Activated T-cell treated with anti-CD3 and anti-CD28 coated beads, Interleukin-2, amount 50 U/mL, for 24 hours (primary cell): ENCODE measurements around the gene PSME2.

ENCODE experiments used
- DNase-seq: peaks from one replicate; pipeline ENCODE4 v3.0.0-alpha.2; 2020
- H3K27ac Mint-ChIP-seq: 2 replicates; pipeline ENCODE4 v1.8.0; 2020; ENCODE audit warnings: mild to moderate bottlenecking, mixed read lengths
- H3K27me3 Mint-ChIP-seq: 2 replicates; pipeline ENCODE4 v1.8.0; 2020; ENCODE audit warnings: mixed read lengths
- H3K36me3 Mint-ChIP-seq: 2 replicates; pipeline ENCODE4 v1.8.0; 2020; ENCODE audit warnings: low read depth, mixed read lengths
- H3K4me1 Mint-ChIP-seq: 2 replicates; pipeline ENCODE4 v1.8.0; 2020; ENCODE audit warnings: low read depth, mixed read lengths
- H3K4me3 Mint-ChIP-seq: 2 replicates; pipeline ENCODE4 v1.8.0; 2020; ENCODE audit warnings: mild to moderate bottlenecking, moderate library complexity, mixed read lengths
- H3K9me3 Mint-ChIP-seq: 2 replicates; pipeline ENCODE4 v1.8.0; 2020; ENCODE audit warnings: mixed read lengths

PSME2 gene

DNA sequence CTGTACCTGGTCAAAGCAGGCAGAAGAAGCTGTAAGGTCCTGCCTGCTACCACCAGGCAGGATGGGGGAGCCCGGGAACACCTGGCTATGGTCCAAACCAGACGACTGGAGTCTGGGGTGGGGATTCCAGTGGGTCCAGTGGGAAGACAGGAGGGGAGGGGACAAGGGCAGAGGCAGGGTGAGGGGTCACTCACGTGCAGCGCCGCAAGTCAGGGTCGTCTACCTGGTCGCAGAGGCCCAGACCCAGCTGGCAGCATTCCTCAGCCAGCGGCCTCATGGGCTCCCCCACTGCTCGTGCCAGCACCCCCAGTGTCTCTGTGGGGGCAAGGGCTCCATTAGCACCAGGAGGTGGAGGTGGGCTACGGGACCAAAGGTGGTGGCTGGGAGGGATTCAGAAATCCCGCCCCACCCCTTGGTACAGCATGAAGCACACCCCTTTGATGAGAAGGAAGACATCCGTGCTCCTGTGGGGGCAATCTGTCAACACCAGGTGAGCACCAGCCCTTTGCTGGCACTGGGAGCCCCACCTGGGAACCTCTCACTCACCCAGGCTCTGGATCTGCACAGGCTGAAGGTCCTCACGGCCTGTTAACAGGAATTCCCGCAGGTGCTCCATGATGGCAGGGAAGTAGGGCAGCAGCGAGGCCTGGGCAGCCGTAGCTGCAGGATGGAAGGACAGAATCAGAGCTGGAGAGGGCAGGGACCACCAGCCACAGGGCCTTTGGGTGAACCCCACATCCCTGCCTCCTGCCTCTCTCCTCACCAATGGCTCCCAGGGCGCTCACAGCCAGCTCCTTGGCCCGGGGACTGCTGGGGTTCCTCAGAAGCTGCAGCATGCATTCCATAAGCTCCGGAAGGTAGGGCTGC lies 37.9 kb upstream of the PSME2 start:
- no peak overlapping the region for H3K27ac Mint-ChIP-seq

DNA sequence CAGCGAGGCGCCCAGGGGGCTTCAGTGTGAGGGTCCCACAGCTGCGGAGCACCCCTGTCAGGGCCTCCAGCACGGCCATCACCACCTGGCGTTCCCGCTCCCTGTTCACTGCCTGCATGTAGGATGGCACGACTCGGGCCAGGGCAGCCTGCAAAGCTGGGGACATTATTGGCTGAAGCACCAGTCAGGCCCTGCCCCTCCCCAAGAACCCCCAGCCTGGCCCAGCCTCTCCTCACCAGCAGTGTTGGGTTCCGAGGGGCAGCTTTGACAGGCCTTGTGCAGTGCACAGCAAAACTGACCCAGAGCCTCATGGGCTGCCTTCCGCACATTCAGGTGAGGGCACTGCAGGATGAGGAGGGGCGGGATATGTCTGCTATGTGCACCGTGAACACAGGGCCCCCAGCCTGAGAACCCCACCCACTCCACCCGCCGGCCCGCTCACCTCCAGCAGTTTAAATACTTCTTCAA lies 36.6 kb upstream of the PSME2 start:
- H3K36me3 Mint-ChIP-seq: peaks cover 98% of the 10 kb centered on the region
- H3K4me3 Mint-ChIP-seq: no peak overlapping the region
- no peak for DNase-seq
- H3K9me3 Mint-ChIP-seq: no peaks in the 10 kb centered on the region
- H3K27me3 Mint-ChIP-seq: no peaks in the 10 kb centered on the region
- no peak overlapping the region for H3K27ac Mint-ChIP-seq
- H3K4me1 Mint-ChIP-seq: peaks cover 26% of the 10 kb centered on the region

More for the DNA sequence above, 37.9 kb upstream of the PSME2 start:
- H3K4me1 Mint-ChIP-seq: peaks cover 29% of the 10 kb centered on the region
- no peaks in the 10 kb centered on the region for H3K27me3 Mint-ChIP-seq
- no peaks in the 10 kb centered on the region for H3K9me3 Mint-ChIP-seq
- H3K4me3 Mint-ChIP-seq: no peak overlapping the region
- peaks cover 95% of the 10 kb centered on the region for H3K36me3 Mint-ChIP-seq
- no peak for DNase-seq

DNA sequence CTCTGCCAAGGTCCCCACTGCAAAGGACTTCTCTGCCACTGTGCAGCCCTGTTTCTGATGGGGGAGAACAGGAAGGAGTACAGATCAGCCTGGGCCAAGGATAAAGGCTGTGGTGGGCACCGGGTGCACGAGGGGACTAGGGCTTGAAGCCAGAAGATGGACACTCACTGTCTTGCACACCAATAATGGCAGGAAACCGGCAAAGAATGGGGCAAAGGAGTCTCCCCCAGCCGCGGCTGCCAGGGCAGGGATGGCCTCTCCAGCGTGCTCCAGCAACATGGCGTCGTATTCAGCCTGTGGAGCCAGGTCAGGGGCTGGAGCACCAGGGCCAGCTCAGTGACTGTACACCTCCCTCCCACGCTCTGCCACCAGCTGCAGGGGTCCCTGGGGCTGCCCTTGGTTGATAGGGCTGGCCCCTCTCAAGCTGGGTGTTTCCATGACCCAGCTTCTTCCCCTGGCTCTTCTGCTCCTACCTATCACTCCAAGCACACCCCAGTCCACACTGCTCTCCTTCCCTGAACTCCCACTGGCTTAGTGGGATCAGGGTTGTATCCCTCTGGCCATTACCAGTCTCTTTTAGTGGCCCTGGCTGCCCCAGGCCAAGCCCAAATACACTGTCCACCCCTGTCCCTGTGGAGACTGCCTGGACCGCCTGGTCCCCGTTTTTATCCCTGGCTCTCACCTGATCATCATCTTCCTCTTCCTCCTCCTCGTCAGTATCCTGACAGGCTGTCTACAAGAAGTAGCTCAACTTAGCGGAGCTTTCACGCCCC lies 35.9 kb upstream of the PSME2 start:
- H3K27ac Mint-ChIP-seq: peak overlapping the region; percentile 53
- no peaks in the 10 kb centered on the region for H3K27me3 Mint-ChIP-seq
- DNase-seq: no peak
- H3K36me3 Mint-ChIP-seq: peaks cover 99% of the 10 kb centered on the region
- H3K4me1 Mint-ChIP-seq: peaks cover 18% of the 10 kb centered on the region
- H3K4me3 Mint-ChIP-seq: no peak overlapping the region
- no peaks in the 10 kb centered on the region for H3K9me3 Mint-ChIP-seq

DNA sequence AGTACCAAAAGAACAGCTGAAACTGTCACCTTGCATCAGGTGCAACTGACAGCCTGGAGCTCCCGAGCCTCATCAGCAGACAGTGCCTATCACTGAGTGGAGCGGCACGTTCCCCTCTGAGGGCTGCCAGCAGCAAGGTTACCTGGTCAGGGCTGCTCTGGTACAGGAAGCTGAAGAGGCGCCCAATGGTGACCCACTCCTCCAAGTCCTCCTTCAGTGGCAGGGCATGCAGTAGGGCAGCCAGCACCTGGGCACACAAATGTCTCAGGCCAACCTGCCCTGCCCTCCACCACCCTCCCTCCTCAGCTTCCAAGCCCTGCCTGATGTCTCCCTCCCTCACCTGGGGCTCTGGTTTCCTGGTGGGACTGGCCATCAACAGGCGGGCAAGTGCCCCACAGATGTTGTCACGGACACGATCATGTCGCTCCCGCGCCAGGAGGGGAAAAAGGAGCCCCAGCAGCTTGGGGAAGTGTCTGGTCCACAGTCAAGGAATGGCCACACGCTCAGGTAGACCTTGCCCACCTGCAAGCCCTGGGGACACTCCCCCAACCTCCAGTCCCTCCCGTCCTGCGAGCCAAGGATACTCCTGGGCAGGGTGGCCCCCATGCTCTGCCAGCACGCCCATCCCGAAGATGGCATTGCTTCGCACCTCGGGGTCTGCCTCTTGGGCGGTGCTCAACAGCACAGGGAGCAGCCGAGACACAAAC lies 35.1 kb upstream of the PSME2 start:
- H3K9me3 Mint-ChIP-seq: no peaks in the 10 kb centered on the region
- no peak overlapping the region for H3K4me3 Mint-ChIP-seq
- peaks cover 98% of the 10 kb centered on the region for H3K36me3 Mint-ChIP-seq
- no peaks in the 10 kb centered on the region for H3K27me3 Mint-ChIP-seq
- no peak for DNase-seq
- peaks cover 12% of the 10 kb centered on the region for H3K4me1 Mint-ChIP-seq
- H3K27ac Mint-ChIP-seq: peak overlapping the region; percentile 53

DNA sequence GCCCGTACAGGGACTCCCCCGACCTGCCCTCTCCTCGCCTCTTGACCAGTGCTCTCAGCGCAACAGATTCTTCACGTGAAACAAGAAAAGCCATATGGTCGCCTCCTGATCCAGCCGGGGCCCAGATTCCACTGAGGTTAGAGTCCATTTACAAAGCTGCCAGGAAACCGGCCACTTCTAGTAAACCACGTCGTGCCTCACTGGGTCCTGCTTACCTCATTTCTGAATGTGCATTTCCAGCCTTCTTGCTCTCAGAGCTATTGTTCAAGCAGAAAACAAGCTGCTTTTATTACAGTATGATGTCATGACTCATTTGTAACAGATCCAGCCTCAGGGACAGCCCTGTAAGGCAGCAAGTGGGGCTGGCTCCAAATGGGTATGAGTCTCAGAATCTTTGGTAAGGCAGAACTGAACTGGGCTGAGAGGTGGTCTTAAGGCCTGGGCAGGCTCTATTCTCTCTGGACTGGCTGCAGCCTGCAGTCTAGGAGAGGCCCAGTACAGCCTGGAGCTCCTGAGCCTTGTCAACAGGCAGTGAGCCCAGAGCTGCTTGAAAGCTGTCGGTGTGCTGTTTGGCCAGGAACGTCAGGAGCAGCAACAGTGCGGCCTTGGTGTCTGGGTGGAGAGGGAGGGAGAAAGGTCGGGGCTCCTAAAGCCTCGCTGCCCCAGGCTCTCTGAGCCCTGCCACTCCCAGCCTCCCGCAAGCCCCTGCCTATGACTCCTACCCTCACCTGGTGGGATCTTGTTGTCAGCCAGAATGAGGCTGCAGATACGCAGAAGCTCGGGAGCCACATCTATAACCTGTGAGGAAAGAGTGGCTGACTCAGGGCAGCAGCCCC lies 33.8 kb upstream of the PSME2 start:
- no peak overlapping the region for H3K4me3 Mint-ChIP-seq
- H3K36me3 Mint-ChIP-seq: peaks cover 92% of the 10 kb centered on the region
- no peaks in the 10 kb centered on the region for H3K9me3 Mint-ChIP-seq
- H3K4me1 Mint-ChIP-seq: peaks cover 4% of the 10 kb centered on the region
- no peaks in the 10 kb centered on the region for H3K27me3 Mint-ChIP-seq
- H3K27ac Mint-ChIP-seq: peak overlapping the region; percentile 76
- DNase-seq: no peak

DNA sequence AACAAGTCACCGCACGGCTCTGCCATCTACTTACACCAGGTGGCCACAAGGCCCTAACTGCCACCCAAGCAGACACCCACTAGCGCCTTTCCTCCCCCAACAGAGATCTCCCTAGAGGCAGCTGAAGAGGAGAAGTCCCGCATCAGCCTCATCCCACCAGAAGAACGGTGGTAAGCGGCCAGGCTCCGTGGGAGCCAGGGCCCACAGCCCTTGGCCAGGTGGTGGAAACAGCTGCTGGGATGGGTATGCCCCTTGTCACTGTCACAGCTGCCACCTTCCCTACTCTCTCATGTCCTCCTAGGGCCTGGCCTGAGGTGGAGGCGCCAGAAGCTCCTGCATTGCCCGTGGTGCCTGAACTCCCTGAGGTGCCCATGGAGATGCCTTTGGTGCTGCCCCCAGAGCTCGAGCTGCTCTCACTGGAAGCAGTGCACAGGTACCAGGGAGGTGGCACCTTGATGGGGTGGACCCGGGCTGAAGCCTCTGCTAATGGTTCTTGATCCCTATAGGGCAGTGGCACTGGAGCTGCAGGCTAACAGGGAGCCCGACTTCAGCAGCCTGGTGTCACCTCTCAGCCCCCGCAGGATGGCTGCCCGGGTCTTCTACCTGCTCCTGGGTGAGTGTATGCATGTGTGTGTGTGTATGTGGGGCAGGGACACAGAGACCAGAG lies 33.0 kb upstream of the PSME2 start:
- Mint-ChIP-seq H3K4me3 (no peak overlapping the region), H3K27me3 (no peaks in the 10 kb centered on the region), H3K9me3 (no peaks in the 10 kb centered on the region), H3K36me3 (peaks cover 91% of the 10 kb centered on the region), H3K27ac (peak overlapping the region; percentile 76), H3K4me1 (peaks cover 3% of the 10 kb centered on the region)
- DNase-seq: peak; percentile 32

DNA sequence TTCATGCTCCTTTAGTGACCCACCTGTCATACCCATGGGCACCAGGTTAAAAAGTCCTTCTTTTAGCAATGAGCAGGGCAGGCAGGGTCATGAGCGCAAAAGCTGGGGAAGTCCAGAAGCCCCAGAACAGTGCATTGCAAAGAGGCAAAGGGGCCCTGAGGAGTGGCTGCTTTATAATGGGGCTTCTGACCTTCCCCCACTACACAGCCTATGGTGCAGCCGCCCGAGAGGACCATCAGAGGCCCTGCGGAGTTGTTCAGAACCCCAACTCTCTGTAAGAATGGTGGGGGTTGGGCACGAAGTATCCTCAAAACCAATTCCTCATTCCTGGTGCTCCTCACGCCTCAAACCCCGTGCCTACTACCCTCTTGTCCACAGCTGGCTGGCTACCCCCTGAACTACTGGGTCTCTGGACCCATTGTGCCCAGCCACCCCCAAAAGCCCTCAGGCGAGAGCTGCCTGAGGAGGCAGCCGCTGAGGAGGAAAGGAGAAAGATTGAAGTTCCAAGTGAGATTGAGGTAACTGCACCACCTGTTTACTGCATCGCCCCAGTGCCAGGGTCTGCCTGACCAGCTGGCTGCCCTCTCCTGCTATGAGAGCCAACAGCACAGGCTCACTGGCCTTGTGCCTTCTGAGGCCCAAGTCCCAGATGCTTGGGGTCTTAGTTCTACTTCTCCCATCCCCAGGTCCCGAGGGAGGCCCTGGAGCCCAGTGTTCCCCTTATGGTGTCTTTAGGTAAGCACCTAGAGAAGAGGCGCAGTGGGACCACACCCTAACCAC lies 32.2 kb upstream of the PSME2 start:
- Mint-ChIP-seq H3K4me1 (peaks cover 3% of the 10 kb centered on the region), H3K9me3 (no peaks in the 10 kb centered on the region), H3K27me3 (no peaks in the 10 kb centered on the region), H3K36me3 (peaks cover 84% of the 10 kb centered on the region), H3K27ac (peak overlapping the region; percentile 76), H3K4me3 (no peak overlapping the region)
- peak; percentile 33 for DNase-seq

DNA sequence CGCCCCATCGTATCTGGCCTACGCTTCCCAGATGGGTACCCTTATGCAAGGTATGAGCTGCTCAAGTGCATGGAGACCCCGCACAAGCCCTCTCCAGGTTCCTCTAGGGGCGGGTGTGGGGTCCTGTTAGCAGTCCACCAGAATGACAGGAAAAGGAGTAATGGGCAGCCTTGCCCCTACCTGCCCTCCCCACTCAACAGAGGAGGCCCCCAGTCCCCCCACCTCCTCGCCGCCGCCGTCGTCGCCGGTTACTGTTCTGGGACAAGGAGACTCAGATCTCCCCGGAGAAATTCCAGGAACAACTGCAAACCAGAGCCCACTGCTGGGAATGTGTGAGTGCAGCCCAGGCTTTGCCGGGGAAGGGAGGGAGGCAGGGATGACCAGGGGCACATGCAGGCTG lies 31.5 kb upstream of the PSME2 start:
- Mint-ChIP-seq H3K27me3 (no peaks in the 10 kb centered on the region), H3K9me3 (no peaks in the 10 kb centered on the region), H3K36me3 (peaks cover 84% of the 10 kb centered on the region), H3K4me1 (peaks cover 3% of the 10 kb centered on the region), H3K27ac (no peak overlapping the region), H3K4me3 (no peak overlapping the region)
- peak; percentile 35 for DNase-seq

DNA sequence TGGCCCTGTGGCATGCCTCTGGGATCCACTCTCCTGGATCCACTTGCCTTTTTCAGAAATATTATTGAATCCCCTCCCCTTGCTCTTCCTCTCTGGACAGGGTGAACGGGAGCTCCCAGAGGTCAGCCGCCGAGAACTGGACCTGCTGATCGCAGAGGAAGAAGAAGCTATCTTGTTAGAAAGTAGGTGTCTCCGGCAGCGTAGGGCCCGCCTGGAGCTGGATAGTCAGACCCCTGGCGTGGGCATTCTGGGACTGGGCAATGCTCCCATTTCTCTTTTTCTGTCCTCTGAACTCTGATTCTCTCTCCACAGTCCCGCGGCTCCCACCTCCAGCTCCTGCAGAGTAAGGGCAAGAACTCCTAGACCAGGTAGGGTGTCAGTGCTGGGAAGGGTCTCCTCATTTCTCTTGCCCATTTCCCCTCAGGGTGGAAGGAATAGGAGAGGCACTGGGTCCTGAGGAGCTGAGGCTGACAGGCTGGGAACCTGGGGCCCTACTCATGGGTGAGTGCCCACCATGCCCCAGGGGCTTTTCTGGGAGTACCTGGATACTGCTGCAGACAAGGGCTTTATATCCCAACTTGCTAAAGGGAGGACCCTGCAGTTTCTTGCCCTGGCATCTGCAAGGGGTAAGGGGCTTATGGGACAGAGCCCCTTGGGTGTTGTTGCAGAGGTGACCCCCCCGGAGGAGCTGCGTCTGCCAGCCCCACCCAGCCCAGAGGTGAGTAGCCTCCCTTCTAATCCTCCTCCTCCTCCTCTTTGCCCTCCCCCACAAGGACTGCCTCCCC lies 30.8 kb upstream of the PSME2 start:
- H3K27me3 Mint-ChIP-seq: no peaks in the 10 kb centered on the region
- no peak for DNase-seq
- H3K36me3 Mint-ChIP-seq: peaks cover 83% of the 10 kb centered on the region
- H3K4me3 Mint-ChIP-seq: no peak overlapping the region
- H3K27ac Mint-ChIP-seq: peak overlapping the region; percentile 35
- no peaks in the 10 kb centered on the region for H3K9me3 Mint-ChIP-seq
- H3K4me1 Mint-ChIP-seq: peaks cover 3% of the 10 kb centered on the region

DNA sequence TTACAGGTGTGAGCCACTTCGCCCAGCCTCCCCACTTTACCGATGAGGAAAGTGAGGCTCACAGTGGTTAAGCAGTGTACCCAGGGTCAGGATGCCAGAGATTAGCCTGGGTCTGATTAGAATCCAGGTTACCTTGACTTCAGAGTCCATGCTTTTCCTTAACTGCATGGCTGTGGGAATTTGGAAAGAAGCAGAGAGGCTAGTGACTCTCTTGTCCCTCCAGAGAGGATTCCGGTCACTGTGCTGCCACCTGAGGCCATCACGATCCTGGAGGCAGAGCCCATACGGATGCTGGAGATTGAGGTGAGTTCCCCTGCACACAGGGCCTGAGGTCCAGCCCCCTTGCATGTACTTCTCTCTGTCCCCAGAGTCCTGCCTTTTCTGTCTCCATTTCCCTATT lies 30.2 kb upstream of the PSME2 start:
- Mint-ChIP-seq H3K4me3 (no peak overlapping the region), H3K4me1 (peaks cover 7% of the 10 kb centered on the region), H3K36me3 (peaks cover 81% of the 10 kb centered on the region)

DNA sequence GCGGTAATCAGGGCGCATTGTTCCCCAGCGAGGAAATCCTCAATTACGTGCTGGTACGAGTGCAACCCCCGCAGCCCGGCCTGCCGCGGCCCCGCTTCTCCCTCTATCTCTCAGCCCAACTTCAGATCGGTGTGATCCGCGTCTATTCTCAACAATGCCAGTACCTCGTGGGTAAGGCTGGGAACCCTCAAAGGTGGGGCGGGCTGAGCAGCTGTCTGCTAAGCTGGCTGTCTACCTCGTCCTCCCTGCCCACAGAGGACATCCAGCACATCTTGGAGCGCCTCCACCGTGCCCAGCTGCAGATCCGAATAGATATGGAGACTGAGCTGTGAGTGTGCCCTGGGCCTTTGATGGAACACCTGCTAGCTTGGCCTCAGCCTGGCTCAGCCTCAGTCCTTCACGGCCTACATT lies 26.5 kb upstream of the PSME2 start:
- H3K36me3 Mint-ChIP-seq: peaks cover 71% of the 10 kb centered on the region
- no peaks in the 10 kb centered on the region for H3K27me3 Mint-ChIP-seq

More for the DNA sequence above, 30.2 kb upstream of the PSME2 start:
- Mint-ChIP-seq H3K9me3 (no peaks in the 10 kb centered on the region), H3K27ac (peak overlapping the region; percentile 35), H3K27me3 (no peaks in the 10 kb centered on the region)
- no peak for DNase-seq

DNA sequence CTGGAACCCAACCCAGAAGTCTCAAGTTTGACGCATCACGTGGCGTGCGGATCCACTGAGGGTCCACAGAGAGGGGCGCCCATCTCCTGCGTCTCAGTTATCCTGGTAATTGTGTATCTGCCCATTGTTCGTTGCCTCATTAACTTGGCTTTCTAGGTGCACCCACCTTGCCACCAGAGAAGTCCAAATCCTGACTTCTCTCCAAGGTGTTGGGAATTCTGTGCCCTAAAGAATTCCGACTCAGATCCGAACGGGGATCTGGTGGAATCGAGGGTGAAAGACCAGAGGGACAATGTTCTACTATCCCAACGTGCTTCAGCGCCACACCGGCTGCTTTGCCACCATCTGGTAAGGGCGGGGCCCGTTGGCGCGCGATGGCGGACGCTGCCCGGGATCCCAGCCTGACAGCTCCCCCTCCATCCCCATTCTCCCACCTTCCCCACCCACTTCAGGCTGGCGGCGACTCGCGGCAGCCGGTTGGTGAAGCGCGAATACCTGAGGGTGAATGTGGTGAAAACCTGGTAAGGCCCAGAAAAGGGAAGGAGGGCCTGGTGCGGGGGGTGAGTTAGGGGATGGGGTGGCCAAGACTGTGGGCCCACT lies 26.0 kb upstream of the PSME2 start:
- Mint-ChIP-seq H3K36me3 (peaks cover 71% of the 10 kb centered on the region), H3K27me3 (no peaks in the 10 kb centered on the region), H3K9me3 (no peaks in the 10 kb centered on the region), H3K4me3 (peak overlapping the region; percentile 55), H3K4me1 (peaks cover 22% of the 10 kb centered on the region), H3K27ac (peak overlapping the region; percentile 44)
- DNase-seq: no peak

More for the DNA sequence above, 26.5 kb upstream of the PSME2 start:
- Mint-ChIP-seq H3K27ac (peak overlapping the region; percentile 42), H3K9me3 (no peaks in the 10 kb centered on the region), H3K4me1 (peaks cover 19% of the 10 kb centered on the region), H3K4me3 (peak overlapping the region; percentile 38)
- DNase-seq: peak; percentile 41
